Measurements from ENCODE around the gene TOMM34.

TOMM34 gene

GRCh38 chr20:44961011-44961869, 1.0 kb upstream of the TOMM34 start:
- TF ChIP-seq EZH2phosphoT487 (IDR thresholded peaks at IDR 0.05; ENCODE audit: borderline replicate concordance) (no peak), CTCF (conservative IDR thresholded peaks at IDR 0.05; ENCODE audit: low read length) (no peak)
- no peaks in the 10 kb centered on the region for H3K9me3 ChIP-seq (ENCODE audit: insufficient read depth, low read depth, low read length)
- H3K4me1 ChIP-seq (ENCODE audit: insufficient read depth, low read length, poor library complexity, severe bottlenecking): peaks cover 40% of the 10 kb centered on the region
- peak overlapping the region; percentile 88 for H3K4me2 ChIP-seq (ENCODE audit: low read depth, low read length, poor library complexity, severe bottlenecking)
- H3K9ac ChIP-seq (ENCODE audit: low read depth, low read length, poor library complexity, severe bottlenecking): peak overlapping the region; percentile 83
- H3K4me3 ChIP-seq (ENCODE audit: low read length, poor library complexity, severe bottlenecking): peak overlapping the region; percentile 88
- no peaks in the 10 kb centered on the region for H3F3A ChIP-seq (ENCODE audit: low read depth)
- H3K79me2 ChIP-seq (ENCODE audit: insufficient read depth, low read length): peaks cover 39% of the 10 kb centered on the region
- peaks cover 16% of the 10 kb centered on the region for H4K20me1 ChIP-seq (ENCODE audit: insufficient read depth, low read length, poor library complexity, severe bottlenecking)
- no peak overlapping the region for H2AFZ ChIP-seq (ENCODE audit: low read length)
- no peaks in the 10 kb centered on the region for H3K27me3 ChIP-seq (ENCODE audit: insufficient read depth, low read length, poor library complexity, severe bottlenecking)
- H3K36me3 ChIP-seq (ENCODE audit: insufficient read depth, low read length): peaks cover 4% of the 10 kb centered on the region
- H3K9me2 ChIP-seq (replicated peaks; ENCODE audit: low read depth, low read length): no peaks in the 10 kb centered on the region

DNA sequence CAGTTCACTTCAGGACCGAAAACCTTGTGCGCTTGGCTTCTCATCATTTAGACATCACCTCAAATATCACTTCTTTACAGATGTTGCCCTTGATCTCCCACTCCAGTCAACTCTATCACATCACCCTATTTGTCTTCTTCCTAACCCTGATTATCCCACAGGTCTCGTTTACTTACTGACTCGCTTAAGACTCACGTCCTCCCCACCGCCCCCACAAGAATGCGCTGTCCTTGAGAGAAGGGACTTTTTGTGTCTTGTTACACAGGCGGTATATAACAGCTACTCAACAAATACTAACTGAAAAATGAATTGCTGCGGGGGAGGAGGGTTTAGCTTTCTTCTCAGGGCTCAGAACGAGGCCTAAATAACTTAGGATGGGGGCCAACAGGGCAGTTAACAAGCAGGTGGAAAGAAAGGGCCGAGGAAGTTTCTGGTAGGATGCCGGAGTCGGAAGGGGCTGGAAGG, 527 bp downstream of the TOMM34 start:
- Histone ChIP-seq H3K79me2 (ENCODE audit: insufficient read depth, low read length) (peaks cover 48% of the 10 kb centered on the region), H4K20me1 (ENCODE audit: insufficient read depth, low read length, poor library complexity, severe bottlenecking) (peaks cover 16% of the 10 kb centered on the region), H3K9me3 (ENCODE audit: insufficient read depth, low read depth, low read length) (no peaks in the 10 kb centered on the region), H3K4me2 (ENCODE audit: low read depth, low read length, poor library complexity, severe bottlenecking) (peak overlapping the region; percentile 88), H3K9me2 (replicated peaks; ENCODE audit: low read depth, low read length) (no peaks in the 10 kb centered on the region), H3K4me3 (ENCODE audit: low read length, poor library complexity, severe bottlenecking) (peak overlapping the region; percentile 88), H3K36me3 (ENCODE audit: insufficient read depth, low read length) (peaks cover 19% of the 10 kb centered on the region), H3K9ac (ENCODE audit: low read depth, low read length, poor library complexity, severe bottlenecking) (peak overlapping the region; percentile 83), H3K4me1 (ENCODE audit: insufficient read depth, low read length, poor library complexity, severe bottlenecking) (peaks cover 45% of the 10 kb centered on the region), H3F3A (ENCODE audit: low read depth) (no peaks in the 10 kb centered on the region), H3K27me3 (ENCODE audit: insufficient read depth, low read length, poor library complexity, severe bottlenecking) (no peaks in the 10 kb centered on the region), H2AFZ (ENCODE audit: low read length) (peak overlapping the region; percentile 61)
- TF ChIP-seq CTCF (conservative IDR thresholded peaks at IDR 0.05; ENCODE audit: low read length) (peak; percentile 31), EZH2phosphoT487 (IDR thresholded peaks at IDR 0.05; ENCODE audit: borderline replicate concordance) (no peak)

- peak overlapping the region; percentile 88 for H3K4me3 ChIP-seq (ENCODE audit: low read length, poor library complexity, severe bottlenecking)
- no peak for TF ChIP-seq EZH2phosphoT487 (IDR thresholded peaks at IDR 0.05; ENCODE audit: borderline replicate concordance)
- no peak for TF ChIP-seq CTCF (conservative IDR thresholded peaks at IDR 0.05; ENCODE audit: low read length)
- H3K36me3 ChIP-seq (ENCODE audit: insufficient read depth, low read length): peaks cover 24% of the 10 kb centered on the region
- H3K4me1 ChIP-seq (ENCODE audit: insufficient read depth, low read length, poor library complexity, severe bottlenecking): peaks cover 45% of the 10 kb centered on the region
- H3K27me3 ChIP-seq (ENCODE audit: insufficient read depth, low read length, poor library complexity, severe bottlenecking): no peaks in the 10 kb centered on the region
- no peak overlapping the region for H2AFZ ChIP-seq (ENCODE audit: low read length)
- H3K9ac ChIP-seq (ENCODE audit: low read depth, low read length, poor library complexity, severe bottlenecking): peak overlapping the region; percentile 83
- H3F3A ChIP-seq (ENCODE audit: low read depth): no peaks in the 10 kb centered on the region
- H3K79me2 ChIP-seq (ENCODE audit: insufficient read depth, low read length): peaks cover 48% of the 10 kb centered on the region
- H3K9me3 ChIP-seq (ENCODE audit: insufficient read depth, low read depth, low read length): no peaks in the 10 kb centered on the region
- H3K4me2 ChIP-seq (ENCODE audit: low read depth, low read length, poor library complexity, severe bottlenecking): peak overlapping the region; percentile 88
- no peaks in the 10 kb centered on the region for H3K9me2 ChIP-seq (replicated peaks; ENCODE audit: low read depth, low read length)
- peaks cover 16% of the 10 kb centered on the region for H4K20me1 ChIP-seq (ENCODE audit: insufficient read depth, low read length, poor library complexity, severe bottlenecking)
Measured at GRCh38 chr20:44959082-44959637, 1.0 kb downstream of the TOMM34 start.

Measured in Loucy (cell line).